Left lung (tissue), 10 donors: ENCODE measurements around the gene FLRT1. TPM values are rescaled to one million over a fixed set of nuclear protein-coding genes. Genes with fewer than 3 reads are reported as not detected.

Experiments
- ATAC-seq: fragments of 200-7000 bp; cut with Tn5 transposase; one replicate; pipeline ENCODE4 v1.9.1; 2020; ENCODE audit warnings: moderate library complexity
- DNase-seq, 4 donors: peaks; one replicate each; pipeline ENCODE4 v3.0.0-alpha.2; 2013 to 2020
- H3K27ac ChIP-seq, 2 donors: fragments of 200-600 bp; sonication (generic) in 1 of 2; one replicate each; pipeline versions ENCODE4 v1.5.0 to v1.8.0; 2020 to 2021
- H3K27me3 ChIP-seq, 2 donors: fragments of 200-600 bp; sonication (generic) in 1 of 2; one replicate each; pipeline versions ENCODE4 v1.5.0 to v1.8.0; 2020 to 2021
- H3K36me3 ChIP-seq, 2 donors: fragments of 200-600 bp; sonication (generic) in 1 of 2; one replicate each; pipeline versions ENCODE4 v1.5.0 to v1.8.0; 2020 to 2021
- H3K4me1 ChIP-seq, 2 donors: fragments of 200-600 bp; one replicate each; pipeline ENCODE4 v1.8.0; 2021
- H3K4me3 ChIP-seq, 2 donors: fragments of 200-600 bp; sonication (generic) in 1 of 2; one replicate each; pipeline versions ENCODE4 v1.5.0 to v1.8.0; 2020 to 2021; ENCODE audit warnings: mild to moderate bottlenecking in 1 of 2
- H3K9me3 ChIP-seq, 2 donors: fragments of 200-600 bp; sonication (generic) in 1 of 2; one replicate each; pipeline versions ENCODE4 v1.5.0 to v1.8.0; 2020 to 2021
- intact Hi-C, 2 donors: fragments of 100-400 bp; cut with DNase I; formaldehyde crosslinking; loops; one replicate each; pipeline versions ENCODE4 v1.11.2 to v1.14.2; 2022
- polyA plus RNA-seq, 6 donors: library from polyadenylated mRNA; unstranded; fragments of 120-200 nt; gene quantifications; one replicate each; pipeline ENCODE4 v1.2.1, GENCODE V29; 2013; ENCODE audit not compliant: insufficient read length in 6 of 6
- total RNA-seq, 2 donors: library from RNA; stranded (reverse); fragmentation: NEBNext Ultra II Directional; extraction: Animal tissue kit (Norgen Biotek cat#: 25700); gene quantifications; one replicate each; pipeline ENCODE4 v1.2.1, GENCODE V29; 2021
- TF ChIP-seq, protein P1 (sequence below), 2 donors: fragments of 200-600 bp; sonication (generic) in 1 of 2; IDR thresholded peaks; one replicate each; pipeline versions ENCODE4 v1.5.0 to v1.8.0; 2021; ENCODE audit warnings: antibody characterized with exemption in 2 of 2
- donor health status: DM: no; HTN: yes; CAD: no.
- donor health status: DM: no; HTN: no; CAD: no.

The FLRT1 gene
- total and polyA plus RNA-seq, 8 donors, result 0.15 to 5.5 (median 3.8) TPM

DNA sequence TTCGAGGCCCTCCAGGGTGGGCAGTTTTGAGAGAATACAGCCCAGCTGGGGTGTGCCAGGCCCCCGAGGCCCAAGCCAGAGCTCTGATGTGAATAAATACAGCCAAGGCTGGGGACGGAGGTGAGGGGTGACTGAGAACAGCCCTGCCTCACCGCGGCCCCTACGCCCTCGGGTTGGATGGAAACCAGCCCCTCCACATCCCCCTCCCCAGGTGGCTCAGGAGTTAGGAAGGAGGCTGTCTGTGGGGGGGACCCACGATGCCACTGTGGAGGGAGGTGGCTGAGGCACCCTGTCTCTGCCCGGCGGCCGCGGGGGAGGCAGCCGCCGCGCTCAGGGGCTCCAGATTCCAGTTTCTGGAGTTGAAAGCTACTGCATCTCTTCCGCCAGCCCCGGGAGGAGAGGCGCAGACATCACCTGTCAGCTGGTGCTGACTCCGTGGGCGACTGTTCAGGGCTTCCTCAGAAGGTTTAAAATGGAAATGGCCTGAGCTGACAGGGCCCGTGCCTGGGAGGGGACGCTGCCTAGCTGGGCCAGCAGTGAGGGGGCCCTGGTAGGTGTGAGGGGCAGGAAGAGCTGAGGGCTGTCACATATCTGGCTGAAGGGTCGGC lies 1.4 kb downstream of the FLRT1 start:
- peaks cover 36 to 71% of the 10 kb centered on the region in 2 donors for H3K27me3 ChIP-seq
- H3K4me1 ChIP-seq, result peaks cover 0 to 18% of the 10 kb centered on the region in 2 donors
- no peak for ATAC-seq
- no peak overlapping the region for H3K4me3 ChIP-seq
- no peaks in the 10 kb centered on the region for H3K36me3 ChIP-seq
- TF ChIP-seq, protein P1, sequence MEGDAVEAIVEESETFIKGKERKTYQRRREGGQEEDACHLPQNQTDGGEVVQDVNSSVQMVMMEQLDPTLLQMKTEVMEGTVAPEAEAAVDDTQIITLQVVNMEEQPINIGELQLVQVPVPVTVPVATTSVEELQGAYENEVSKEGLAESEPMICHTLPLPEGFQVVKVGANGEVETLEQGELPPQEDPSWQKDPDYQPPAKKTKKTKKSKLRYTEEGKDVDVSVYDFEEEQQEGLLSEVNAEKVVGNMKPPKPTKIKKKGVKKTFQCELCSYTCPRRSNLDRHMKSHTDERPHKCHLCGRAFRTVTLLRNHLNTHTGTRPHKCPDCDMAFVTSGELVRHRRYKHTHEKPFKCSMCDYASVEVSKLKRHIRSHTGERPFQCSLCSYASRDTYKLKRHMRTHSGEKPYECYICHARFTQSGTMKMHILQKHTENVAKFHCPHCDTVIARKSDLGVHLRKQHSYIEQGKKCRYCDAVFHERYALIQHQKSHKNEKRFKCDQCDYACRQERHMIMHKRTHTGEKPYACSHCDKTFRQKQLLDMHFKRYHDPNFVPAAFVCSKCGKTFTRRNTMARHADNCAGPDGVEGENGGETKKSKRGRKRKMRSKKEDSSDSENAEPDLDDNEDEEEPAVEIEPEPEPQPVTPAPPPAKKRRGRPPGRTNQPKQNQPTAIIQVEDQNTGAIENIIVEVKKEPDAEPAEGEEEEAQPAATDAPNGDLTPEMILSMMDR (IDR thresholded peaks at IDR 0.05), result no peak
- intact Hi-C loops, result no loop called here
- no peaks in the 10 kb centered on the region for H3K9me3 ChIP-seq
- H3K27ac ChIP-seq, result no peak overlapping the region
- no peak for DNase-seq

- ATAC-seq (no peak), DNase-seq (no peak)
- Histone ChIP-seq H3K27me3 (peaks cover 36 to 58% of the 10 kb centered on the region in 2 donors), H3K4me3 (no peak overlapping the region), H3K4me1 (peaks cover 0 to 18% of the 10 kb centered on the region in 2 donors), H3K27ac (no peak overlapping the region), H3K9me3 (no peaks in the 10 kb centered on the region), H3K36me3 (no peaks in the 10 kb centered on the region)
- TF ChIP-seq, protein P1 (IDR thresholded peaks at IDR 0.05), result no peak
- intact Hi-C loops, result no loop called here
These were observed 2.8 kb downstream of the FLRT1 start for GRCh38 chr11:64038500-64038899.

- ATAC-seq (no peak), DNase-seq (no peak)
- Histone ChIP-seq H3K36me3 (no peaks in the 10 kb centered on the region), H3K4me1 (peaks cover 0 to 18% of the 10 kb centered on the region in 2 donors), H3K4me3 (no peak overlapping the region), H3K9me3 (no peaks in the 10 kb centered on the region), H3K27me3 (peaks cover 30 to 51% of the 10 kb centered on the region in 2 donors), H3K27ac (no peak overlapping the region)
- TF ChIP-seq, protein P1 (IDR thresholded peaks at IDR 0.05), result no peak
- intact Hi-C loops, result no loop called here
These were observed 3.4 kb downstream of the FLRT1 start for GRCh38 chr11:64039012-64039665.

DNA sequence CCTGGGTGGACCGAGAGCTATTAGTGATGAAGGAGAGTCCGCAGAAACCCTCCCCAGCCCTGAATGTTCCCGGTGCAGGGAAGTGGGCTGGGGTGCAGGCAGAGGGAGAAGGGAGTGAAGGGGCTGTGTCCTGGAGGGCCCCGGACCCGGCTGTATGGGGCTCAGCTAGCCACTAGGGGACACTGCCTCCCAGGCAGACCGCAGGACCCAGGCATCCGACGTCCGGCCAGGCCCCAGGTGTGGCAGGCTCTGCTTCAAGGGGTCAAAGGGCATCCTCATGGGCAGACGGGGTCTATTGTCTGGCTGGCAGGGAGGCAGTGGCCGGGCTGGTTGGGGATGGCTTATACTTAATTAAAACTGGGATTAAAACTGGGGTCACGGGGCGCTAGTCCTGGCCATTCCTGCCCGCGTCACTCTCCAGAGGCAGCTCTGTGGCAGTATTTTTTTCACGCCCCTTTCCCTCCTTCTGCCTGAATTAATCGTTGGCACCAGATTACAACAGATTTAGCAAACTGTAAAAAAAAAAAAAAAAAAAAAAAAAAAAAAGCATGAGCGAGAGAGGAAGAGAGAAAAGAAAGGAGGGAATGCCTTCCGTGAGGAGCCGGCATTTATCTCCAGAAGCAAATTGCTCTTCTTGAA lies 5.1 kb downstream of the FLRT1 start:
- Histone ChIP-seq H3K4me1 (peaks cover 0 to 11% of the 10 kb centered on the region in 2 donors), H3K4me3 (no peak overlapping the region), H3K27ac (no peak overlapping the region), H3K36me3 (no peaks in the 10 kb centered on the region), H3K27me3 (peaks cover 17 to 37% of the 10 kb centered on the region in 2 donors), H3K9me3 (no peaks in the 10 kb centered on the region)
- TF ChIP-seq, protein P1 (IDR thresholded peaks at IDR 0.05), result no peak
- intact Hi-C loops, result no loop called here
- DNase-seq (no peak), ATAC-seq (peak; percentile 35)

GRCh38 chr11:64041846-64042245 lies 6.1 kb downstream of the FLRT1 start:
- Histone ChIP-seq H3K27me3 (peaks cover 6 to 27% of the 10 kb centered on the region in 2 donors), H3K27ac (no peak overlapping the region), H3K4me1 (peaks cover 0 to under 1% of the 10 kb centered on the region in 2 donors), H3K4me3 (no peak overlapping the region), H3K9me3 (no peaks in the 10 kb centered on the region), H3K36me3 (no peaks in the 10 kb centered on the region)
- TF ChIP-seq, protein P1 (IDR thresholded peaks at IDR 0.05), result no peak
- intact Hi-C loops, result no loop called here
- ATAC-seq (no peak), DNase-seq (no peak)
